GM19324 (cell line): ENCODE measurements around the gene ABCA4.
"Not testable (repeated sequence)": the region's sequence is repeated elsewhere in the genome, so short reads cannot be mapped to it uniquely, and the experiment has no call there.

ENCODE experiments used
- ATAC-seq: cut with Tn5 transposase; IDR thresholded peaks from one replicate; pipeline ENCODE4 v1.9.1; 2021; ENCODE audit warnings: mild to moderate bottlenecking, moderate library complexity; ENCODE audit not compliant: unreplicated experiment, low FRiP score

ABCA4 gene

GRCh38 chr1:93960641-93961147, 160.3 kb downstream of the ABCA4 start:
- ATAC-seq, result no peak

GRCh38 chr1:93959413-93959812, 161.5 kb downstream of the ABCA4 start:
- no peak for ATAC-seq

- ATAC-seq, result no peak
Observed at GRCh38 chr1:93958726-93959100, 162.2 kb downstream of the ABCA4 start.

GRCh38 chr1:93958032-93958725, 162.8 kb downstream of the ABCA4 start:
- ATAC-seq, result no peak

GRCh38 chr1:93955765-93956164, 165.2 kb downstream of the ABCA4 start:
- ATAC-seq, result no peak

GRCh38 chr1:93947002-93947686, 173.8 kb downstream of the ABCA4 start:
- ATAC-seq, result not testable (repeated sequence)
